Liver (tissue), 9 donors: ENCODE results near the gene EFEMP2. TPM values are rescaled to one million over a fixed set of nuclear protein-coding genes. Genes with fewer than 3 reads are reported as not detected.

Experiments used
- DNase-seq: peaks from one replicate; pipeline ENCODE4 v3.0.0-alpha.2; 2017; ENCODE audit warnings: low spot score
- H3K27ac ChIP-seq, 2 donors: one replicate each; pipeline ENCODE4 v1.7.0; 2013; ENCODE audit warnings: inconsistent platforms in 2 of 2, low read length in 2 of 2, control low read depth in 1 of 2, low read depth in 1 of 2, mild to moderate bottlenecking in 1 of 2
- H3K27me3 ChIP-seq, 4 donors: one replicate each; pipeline versions ENCODE4 v1.6.1 to v1.7.0; 2013; ENCODE audit warnings: low read length in 3 of 4, inconsistent platforms in 1 of 4, mild to moderate bottlenecking in 1 of 4, moderate library complexity in 1 of 4; ENCODE audit not compliant: control insufficient read depth in 4 of 4, insufficient read depth in 4 of 4
- H3K36me3 ChIP-seq, 4 donors: one replicate each; pipeline versions ENCODE4 v1.6.1 to v1.7.0; 2013; ENCODE audit warnings: low read length in 3 of 4, mild to moderate bottlenecking in 3 of 4, low read depth in 1 of 4, moderate library complexity in 1 of 4; ENCODE audit not compliant: control insufficient read depth in 4 of 4, insufficient read depth in 3 of 4
- H3K4me1 ChIP-seq, 4 donors: one replicate each; pipeline versions ENCODE4 v1.6.1 to v1.7.0; 2013; ENCODE audit warnings: low read length in 3 of 4, mild to moderate bottlenecking in 3 of 4, moderate library complexity in 1 of 4; ENCODE audit not compliant: control insufficient read depth in 4 of 4, insufficient read depth in 4 of 4
- H3K4me3 ChIP-seq, 3 donors: one replicate each; pipeline versions ENCODE4 v1.6.1 to v1.7.0; 2013; ENCODE audit warnings: low read length in 3 of 3, control low read depth in 1 of 3, low read depth in 1 of 3, mild to moderate bottlenecking in 1 of 3
- H3K9ac ChIP-seq, 2 donors: one replicate each; pipeline ENCODE4 v1.7.0; 2013; ENCODE audit warnings: low read length in 2 of 2, mild to moderate bottlenecking in 2 of 2, moderate library complexity in 2 of 2, control low read depth in 1 of 2, low read depth in 1 of 2
- H3K9me3 ChIP-seq, 4 donors: one replicate each; pipeline versions ENCODE4 v1.6.1 to v1.7.0; 2013; ENCODE audit warnings: low read length in 3 of 4; ENCODE audit not compliant: control insufficient read depth in 4 of 4
- EGR1 ChIP-seq, 2 donors: IDR thresholded peaks; 2 replicates each; pipeline ENCODE4 v1.6.1; 2016 to 2018; ENCODE audit warnings: antibody characterized with exemption in 2 of 2, low read depth in 2 of 2
- FOXA1 ChIP-seq: IDR thresholded peaks from 2 replicates; pipeline ENCODE4 v1.6.1; 2016; ENCODE audit warnings: antibody characterized with exemption
- FOXA2 ChIP-seq: IDR thresholded peaks from 2 replicates; pipeline ENCODE4 v1.6.1; 2016; ENCODE audit warnings: antibody characterized with exemption
- GABPA ChIP-seq, 2 donors: IDR thresholded peaks in 1 of 2; conservative IDR thresholded peaks in 1 of 2; 2 replicates each; pipeline ENCODE4 v1.6.1; 2016; ENCODE audit warnings: antibody characterized with exemption in 2 of 2, mild to moderate bottlenecking in 1 of 2, moderate library complexity in 1 of 2
- HNF4A ChIP-seq, 2 donors: conservative IDR thresholded peaks; 2 replicates each; pipeline ENCODE4 v1.6.1; 2016; ENCODE audit warnings: antibody characterized with exemption in 2 of 2, mild to moderate bottlenecking in 2 of 2
- HNF4G ChIP-seq: IDR thresholded peaks from 2 replicates; pipeline ENCODE4 v1.6.1; 2016; ENCODE audit warnings: antibody characterized with exemption
- JUND ChIP-seq, 2 donors: IDR thresholded peaks; 2 replicates each; pipeline ENCODE4 v1.6.1; 2016; ENCODE audit warnings: antibody characterized with exemption in 2 of 2
- NR2F2 ChIP-seq: IDR thresholded peaks from 2 replicates; pipeline ENCODE4 v1.6.1; 2016; ENCODE audit warnings: antibody characterized with exemption
- RAD21 ChIP-seq, 2 donors: IDR thresholded peaks; 2 replicates each; pipeline ENCODE4 v1.6.1; 2016; ENCODE audit warnings: antibody characterized with exemption in 2 of 2, mild to moderate bottlenecking in 2 of 2
- REST ChIP-seq: IDR thresholded peaks from 2 replicates; pipeline ENCODE4 v1.6.1; 2016; ENCODE audit warnings: antibody characterized with exemption, mild to moderate bottlenecking
- RXRA ChIP-seq, 2 donors: IDR thresholded peaks; 2 replicates each; pipeline ENCODE4 v1.6.1; 2017 to 2018; ENCODE audit warnings: antibody characterized with exemption in 2 of 2, mild to moderate bottlenecking in 1 of 2
- SP1 ChIP-seq: IDR thresholded peaks from 2 replicates; pipeline ENCODE4 v1.6.1; 2018; ENCODE audit warnings: antibody characterized with exemption, mild to moderate bottlenecking
- TAF1 ChIP-seq: conservative IDR thresholded peaks from 2 replicates; pipeline ENCODE4 v1.6.1; 2016; ENCODE audit warnings: antibody characterized with exemption, mild to moderate bottlenecking
- YY1 ChIP-seq: IDR thresholded peaks from 2 replicates; pipeline ENCODE4 v1.6.1; 2016; ENCODE audit warnings: antibody characterized with exemption, mild to moderate bottlenecking
- WGBS: extraction: QIAGEN DNeasy Blood & Tissue Kit; methylation state at CpG from one replicate; pipeline ENCODE4 v1.1.7; 2013; 5-methylcytosine and 5-hydroxymethylcytosine counted together
- polyA plus RNA-seq, 2 donors: library from polyadenylated mRNA; stranded (reverse) in 1 of 2; unstranded in 1 of 2; fragments of 200-250 nt in 1 of 2; fragments of >200 nt in 1 of 2; fragmentation: Nextera tagmentation in 1 of 2; extraction: Ambion mirVana in 1 of 2; gene quantifications; one replicate each; pipeline versions ENCODE4 v1.2.1 to v1.2.3, GENCODE V29; 2013 to 2015
- total RNA-seq, 2 donors: library from RNA; depleted of rRNA; stranded (reverse); fragments of >200 nt; gene quantifications; one replicate each; pipeline ENCODE4 v1.2.3, GENCODE V29; 2014
- TF ChIP-seq, protein P1 (sequence below): IDR thresholded peaks from 2 replicates; pipeline ENCODE4 v1.6.1; 2016; ENCODE audit warnings: antibody characterized with exemption
- TF ChIP-seq, protein P2 (sequence below): IDR thresholded peaks from 2 replicates; pipeline ENCODE4 v1.6.1; 2016; ENCODE audit warnings: antibody characterized with exemption
- TF ChIP-seq, protein P3 (sequence below): fragments of 150-350 bp; IDR thresholded peaks from 2 replicates; pipeline ENCODE4 v1.5.1; 2017; ENCODE audit warnings: improper control_type of control experiment, low read depth, low read length; ENCODE audit not compliant: missing input control
- TF ChIP-seq, protein P4 (sequence below): IDR thresholded peaks from 2 replicates; pipeline ENCODE4 v1.6.1; 2016; ENCODE audit warnings: antibody characterized with exemption
- donor health status: healthy.
- donor health status: healthy.
- donor health status: healthy.
- donor health status: healthy.
- donor health status: healthy.

EFEMP2 gene
- total and polyA plus RNA-seq, 4 donors, result 5.0 to 10.7 (median 5.3) TPM

GRCh38 chr11:65858681-65859087 is 13.9 kb downstream of the EFEMP2 start:
- peaks cover 11 to 32% (median 24%) of the 10 kb centered on the region in 4 donors for H3K36me3 ChIP-seq
- H3K4me1 ChIP-seq, result peaks cover 10 to 48% (median 32%) of the 10 kb centered on the region in 4 donors
- WGBS, result 1% methylated on average over 10 of the region's 10 CpGs
- DNase-seq, result no peak
- no peaks in the 10 kb centered on the region for H3K27me3 ChIP-seq
- peak overlapping the region; percentile 4 to 84 for H3K9ac ChIP-seq
- no peak for TF ChIP-seq FOXA1
- no peak for TF ChIP-seq RXRA (IDR thresholded peaks at IDR 0.05)
- no peak for TF ChIP-seq REST
- no peak for TF ChIP-seq YY1
- no peak for TF ChIP-seq SP1
- TF ChIP-seq RAD21 (IDR thresholded peaks at IDR 0.05), result no peak
- TF ChIP-seq EGR1 (IDR thresholded peaks at IDR 0.05; ENCODE audit: low read depth in 2 of 2), result no peak
- TF ChIP-seq JUND (IDR thresholded peaks at IDR 0.05), result peak in 1 of 2 donors; percentile 9
- H3K4me3 ChIP-seq, result peak overlapping the region; percentile 46 to 84 (median 59)
- peak overlapping the region; percentile 81 to 96 for H3K27ac ChIP-seq
- H3K9me3 ChIP-seq, result no peaks in the 10 kb centered on the region

GRCh38 chr11:65857853-65858680 is 14.5 kb downstream of the EFEMP2 start, which contains the start of gene CFL1:
CFL1 (minus strand) TSS chr11:65858180; CDS start chr11:65858099, 81 bp downstream.
- peak; percentile 94 for DNase-seq
- under 1% methylated on average over 92 of the region's 92 CpGs for WGBS
- H3K4me1 ChIP-seq, result peaks cover 10 to 48% (median 32%) of the 10 kb centered on the region in 4 donors
- H3K27ac ChIP-seq, result peak within 1 kb of the TSS; percentile 90 to 96
- H3K9ac ChIP-seq, result peak within 1 kb of the TSS; percentile 84 to 85
- no peaks in the 10 kb centered on the region for H3K9me3 ChIP-seq
- peak within 1 kb of the TSS; percentile 68 to 96 (median 91) for H3K4me3 ChIP-seq
- H3K27me3 ChIP-seq, result no peaks in the 10 kb centered on the region
- peak; percentile 80 to 95 for TF ChIP-seq GABPA (IDR thresholded peaks at IDR 0.05 in 1 of 2, conservative IDR thresholded peaks at IDR 0.05 in 1 of 2)
- TF ChIP-seq, protein P1, sequence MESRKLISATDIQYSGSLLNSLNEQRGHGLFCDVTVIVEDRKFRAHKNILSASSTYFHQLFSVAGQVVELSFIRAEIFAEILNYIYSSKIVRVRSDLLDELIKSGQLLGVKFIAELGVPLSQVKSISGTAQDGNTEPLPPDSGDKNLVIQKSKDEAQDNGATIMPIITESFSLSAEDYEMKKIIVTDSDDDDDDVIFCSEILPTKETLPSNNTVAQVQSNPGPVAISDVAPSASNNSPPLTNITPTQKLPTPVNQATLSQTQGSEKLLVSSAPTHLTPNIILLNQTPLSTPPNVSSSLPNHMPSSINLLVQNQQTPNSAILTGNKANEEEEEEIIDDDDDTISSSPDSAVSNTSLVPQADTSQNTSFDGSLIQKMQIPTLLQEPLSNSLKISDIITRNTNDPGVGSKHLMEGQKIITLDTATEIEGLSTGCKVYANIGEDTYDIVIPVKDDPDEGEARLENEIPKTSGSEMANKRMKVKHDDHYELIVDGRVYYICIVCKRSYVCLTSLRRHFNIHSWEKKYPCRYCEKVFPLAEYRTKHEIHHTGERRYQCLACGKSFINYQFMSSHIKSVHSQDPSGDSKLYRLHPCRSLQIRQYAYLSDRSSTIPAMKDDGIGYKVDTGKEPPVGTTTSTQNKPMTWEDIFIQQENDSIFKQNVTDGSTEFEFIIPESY, result no peak
- TF ChIP-seq NR2F2, result no peak
- TF ChIP-seq, protein P2, sequence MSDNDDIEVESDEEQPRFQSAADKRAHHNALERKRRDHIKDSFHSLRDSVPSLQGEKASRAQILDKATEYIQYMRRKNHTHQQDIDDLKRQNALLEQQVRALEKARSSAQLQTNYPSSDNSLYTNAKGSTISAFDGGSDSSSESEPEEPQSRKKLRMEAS, result peak; percentile 20
- TF ChIP-seq FOXA1, result peak; percentile 59
- TF ChIP-seq HNF4G, result no peak
- TF ChIP-seq RXRA (IDR thresholded peaks at IDR 0.05), result no peak
- TF ChIP-seq HNF4A (conservative IDR thresholded peaks at IDR 0.05), result no peak
- TF ChIP-seq EGR1 (IDR thresholded peaks at IDR 0.05; ENCODE audit: low read depth in 2 of 2), result peak in 1 of 2 donors; percentile 33
- TF ChIP-seq REST, result peak; percentile 73
- peak; percentile 87 for TF ChIP-seq SP1
- TF ChIP-seq, protein P3, sequence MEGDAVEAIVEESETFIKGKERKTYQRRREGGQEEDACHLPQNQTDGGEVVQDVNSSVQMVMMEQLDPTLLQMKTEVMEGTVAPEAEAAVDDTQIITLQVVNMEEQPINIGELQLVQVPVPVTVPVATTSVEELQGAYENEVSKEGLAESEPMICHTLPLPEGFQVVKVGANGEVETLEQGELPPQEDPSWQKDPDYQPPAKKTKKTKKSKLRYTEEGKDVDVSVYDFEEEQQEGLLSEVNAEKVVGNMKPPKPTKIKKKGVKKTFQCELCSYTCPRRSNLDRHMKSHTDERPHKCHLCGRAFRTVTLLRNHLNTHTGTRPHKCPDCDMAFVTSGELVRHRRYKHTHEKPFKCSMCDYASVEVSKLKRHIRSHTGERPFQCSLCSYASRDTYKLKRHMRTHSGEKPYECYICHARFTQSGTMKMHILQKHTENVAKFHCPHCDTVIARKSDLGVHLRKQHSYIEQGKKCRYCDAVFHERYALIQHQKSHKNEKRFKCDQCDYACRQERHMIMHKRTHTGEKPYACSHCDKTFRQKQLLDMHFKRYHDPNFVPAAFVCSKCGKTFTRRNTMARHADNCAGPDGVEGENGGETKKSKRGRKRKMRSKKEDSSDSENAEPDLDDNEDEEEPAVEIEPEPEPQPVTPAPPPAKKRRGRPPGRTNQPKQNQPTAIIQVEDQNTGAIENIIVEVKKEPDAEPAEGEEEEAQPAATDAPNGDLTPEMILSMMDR, result no peak
- TF ChIP-seq RAD21 (IDR thresholded peaks at IDR 0.05), result peak in 1 of 2 donors; percentile 6
- peak; percentile 97 for TF ChIP-seq YY1
- peak in 1 of 2 donors; percentile 17 for TF ChIP-seq JUND (IDR thresholded peaks at IDR 0.05)
- peak; percentile 98 for TF ChIP-seq TAF1
- TF ChIP-seq, protein P4, sequence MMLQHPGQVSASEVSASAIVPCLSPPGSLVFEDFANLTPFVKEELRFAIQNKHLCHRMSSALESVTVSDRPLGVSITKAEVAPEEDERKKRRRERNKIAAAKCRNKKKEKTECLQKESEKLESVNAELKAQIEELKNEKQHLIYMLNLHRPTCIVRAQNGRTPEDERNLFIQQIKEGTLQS, result no peak
- no peak for TF ChIP-seq FOXA2
- H3K36me3 ChIP-seq, result peaks cover 8 to 36% (median 23%) of the 10 kb centered on the region in 4 donors
